BE2C (cell line): ENCODE results near the gene BMP8B.
"Not testable (repeated sequence)": the region's sequence is repeated elsewhere in the genome, so short reads cannot be mapped to it uniquely, and the experiment has no call there.

Source experiments
- DNase-seq: peaks from one replicate; pipeline ENCODE4 v3.0.0-alpha.2; 2020
- H3K27me3 ChIP-seq: fragments of 250-450 bp; sonication (Bioruptor Pico); 2 replicates; pipeline ENCODE4 v1.5.1; 2020; ENCODE audit warnings: mild to moderate bottlenecking
- H3K36me3 ChIP-seq: fragments of 250-450 bp; sonication (Bioruptor Pico); 2 replicates; pipeline ENCODE4 v1.5.1; 2020; ENCODE audit warnings: mild to moderate bottlenecking
- H3K4me1 ChIP-seq: fragments of 250-450 bp; sonication (Bioruptor Pico); 2 replicates; pipeline ENCODE4 v1.5.1; 2020
- H3K4me3 ChIP-seq: 2 replicates; pipeline ENCODE4 v1.5.1; 2011; ENCODE audit warnings: low read depth, low read length
- H3K9me3 ChIP-seq: fragments of 250-450 bp; sonication (Bioruptor Pico); 2 replicates; pipeline ENCODE4 v1.5.1; 2020
- CTCF ChIP-seq: IDR thresholded peaks from 2 replicates; pipeline ENCODE4 v1.5.1; 2012; ENCODE audit warnings: mild to moderate bottlenecking, low read depth, low read length

BMP8B gene

GRCh38 chr1:39800471-39800835 lies 11.8 kb upstream of the BMP8B start:
- H3K4me3 ChIP-seq = no peak overlapping the region
- no peaks in the 10 kb centered on the region for H3K27me3 ChIP-seq
- no peak for TF ChIP-seq CTCF
- H3K4me1 ChIP-seq = no peaks in the 10 kb centered on the region; the same call in 1 of the 2 replicates
- no peak for DNase-seq
- H3K9me3 ChIP-seq = no peaks in the 10 kb centered on the region
- no peaks in the 10 kb centered on the region for H3K36me3 ChIP-seq

- no peaks in the 10 kb centered on the region for H3K9me3 ChIP-seq
- no peaks in the 10 kb centered on the region for H3K36me3 ChIP-seq
- DNase-seq = peak; percentile 67
- peak; percentile 60 for TF ChIP-seq CTCF
- H3K27me3 ChIP-seq = no peaks in the 10 kb centered on the region
- H3K4me1 ChIP-seq = no peaks in the 10 kb centered on the region; the same call in 1 of the 2 replicates
- peak overlapping the region; percentile 26 for H3K4me3 ChIP-seq
Observed at GRCh38 chr1:39799770-39800470, 11.3 kb upstream of the BMP8B start.

GRCh38 chr1:39798859-39799769 lies 10.4 kb upstream of the BMP8B start:
- H3K27me3 ChIP-seq, H3K36me3 ChIP-seq, H3K4me1 ChIP-seq, H3K9me3 ChIP-seq: not testable (repeated sequence)
- H3K4me3 ChIP-seq = peak overlapping the region; percentile 26
- TF ChIP-seq CTCF = peak; percentile 47
- peak; percentile 79 for DNase-seq

GRCh38 chr1:39795651-39796050 lies 7.0 kb upstream of the BMP8B start:
- TF ChIP-seq CTCF = no peak
- Histone ChIP-seq H3K4me3 (no peak overlapping the region), H3K4me1 (no peaks in the 10 kb centered on the region; the same call in 1 of the 2 replicates), H3K9me3 (no peaks in the 10 kb centered on the region), H3K36me3 (no peaks in the 10 kb centered on the region), H3K27me3 (no peaks in the 10 kb centered on the region)
- no peak for DNase-seq

- H3K36me3 ChIP-seq = no peaks in the 10 kb centered on the region
- no peaks in the 10 kb centered on the region for H3K27me3 ChIP-seq
- no peaks in the 10 kb centered on the region for H3K4me1 ChIP-seq
- H3K4me3 ChIP-seq = no peak overlapping the region
- no peaks in the 10 kb centered on the region for H3K9me3 ChIP-seq
- no peak for TF ChIP-seq CTCF
- no peak for DNase-seq
Observed at GRCh38 chr1:39791838-39792237, 3.2 kb upstream of the BMP8B start.
